Nephron (organoid): Measurements from ENCODE around the gene LKAAEAR1.

Experiments used
- H3K27ac Mint-ChIP-seq, 3 experiments: 2 replicates each; pipeline ENCODE4 v1.8.0; 2020; ENCODE audit warnings: mixed read lengths in 3 of 3, mild to moderate bottlenecking in 2 of 3, moderate library complexity in 1 of 3
- H3K27me3 Mint-ChIP-seq: 2 replicates; pipeline ENCODE4 v1.8.0; 2021; ENCODE audit warnings: low read depth, mild to moderate bottlenecking, moderate library complexity, mixed read lengths
- H3K36me3 Mint-ChIP-seq: 2 replicates; pipeline ENCODE4 v1.8.0; 2020; ENCODE audit warnings: low read depth, mixed read lengths
- H3K4me1 Mint-ChIP-seq: 2 replicates; pipeline ENCODE4 v1.8.0; 2020; ENCODE audit warnings: mixed read lengths
- H3K4me3 Mint-ChIP-seq, 3 experiments: 2 replicates each; pipeline ENCODE4 v1.8.0; 2020; ENCODE audit warnings: mild to moderate bottlenecking in 3 of 3, mixed read lengths in 3 of 3, moderate library complexity in 2 of 3
- H3K9me3 Mint-ChIP-seq: 2 replicates; pipeline ENCODE4 v1.8.0; 2020; ENCODE audit warnings: mixed read lengths
- TF ChIP-seq, protein P1 (sequence below), 3 experiments: fragments of 200-600 bp; sonication (generic); IDR thresholded peaks; one replicate each; pipeline ENCODE4 v1.5.0; 2021; ENCODE audit warnings: antibody characterized with exemption in 3 of 3; ENCODE audit not compliant: unreplicated experiment in 3 of 3

The LKAAEAR1 gene

DNA sequence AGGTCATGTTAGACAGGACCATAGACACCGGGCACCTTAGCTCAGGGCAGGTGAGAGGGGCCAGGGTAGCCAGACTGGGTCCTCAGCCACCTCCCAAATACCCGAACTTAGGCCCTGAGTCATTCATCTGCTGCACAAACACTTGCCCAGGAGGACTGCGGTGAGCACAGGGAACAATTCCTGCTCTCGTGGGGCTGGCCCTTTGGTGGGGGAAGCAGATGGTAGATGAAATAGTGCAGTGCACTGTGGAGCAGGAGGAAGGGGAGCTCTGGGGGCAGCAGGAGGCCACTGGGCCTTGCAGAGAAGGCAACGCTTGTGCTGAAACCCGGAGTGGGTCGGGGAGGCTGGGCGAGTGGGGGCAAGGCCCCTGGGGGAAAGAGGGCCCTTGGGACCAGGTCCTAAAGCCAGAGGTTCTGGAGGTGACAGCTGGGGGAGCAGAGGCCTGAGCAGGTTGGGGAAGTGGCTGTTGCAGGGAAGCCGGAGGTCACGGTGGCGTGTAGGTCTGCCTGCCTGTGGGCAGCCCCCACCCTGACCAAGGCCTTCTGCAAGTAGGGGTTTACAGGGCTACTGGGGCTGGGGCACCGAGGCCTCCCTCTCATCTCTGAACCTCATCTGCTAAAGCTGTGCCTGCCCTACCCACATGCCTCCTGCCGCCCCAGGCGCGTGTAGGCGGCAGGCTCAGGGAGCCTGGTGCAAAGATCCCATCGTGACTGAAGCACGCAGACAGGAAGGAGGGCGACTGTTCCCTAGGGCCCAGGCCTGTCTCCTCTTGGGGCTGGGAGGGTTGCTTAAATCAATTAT, 27.8 kb upstream of the LKAAEAR1 start:
- no peaks in the 10 kb centered on the region for H3K36me3 Mint-ChIP-seq
- peaks cover 17% of the 10 kb centered on the region for H3K27me3 Mint-ChIP-seq
- peaks cover 5% of the 10 kb centered on the region for H3K4me1 Mint-ChIP-seq
- no peaks in the 10 kb centered on the region for H3K9me3 Mint-ChIP-seq
- no peak overlapping the region for H3K27ac Mint-ChIP-seq
- TF ChIP-seq, protein P1, sequence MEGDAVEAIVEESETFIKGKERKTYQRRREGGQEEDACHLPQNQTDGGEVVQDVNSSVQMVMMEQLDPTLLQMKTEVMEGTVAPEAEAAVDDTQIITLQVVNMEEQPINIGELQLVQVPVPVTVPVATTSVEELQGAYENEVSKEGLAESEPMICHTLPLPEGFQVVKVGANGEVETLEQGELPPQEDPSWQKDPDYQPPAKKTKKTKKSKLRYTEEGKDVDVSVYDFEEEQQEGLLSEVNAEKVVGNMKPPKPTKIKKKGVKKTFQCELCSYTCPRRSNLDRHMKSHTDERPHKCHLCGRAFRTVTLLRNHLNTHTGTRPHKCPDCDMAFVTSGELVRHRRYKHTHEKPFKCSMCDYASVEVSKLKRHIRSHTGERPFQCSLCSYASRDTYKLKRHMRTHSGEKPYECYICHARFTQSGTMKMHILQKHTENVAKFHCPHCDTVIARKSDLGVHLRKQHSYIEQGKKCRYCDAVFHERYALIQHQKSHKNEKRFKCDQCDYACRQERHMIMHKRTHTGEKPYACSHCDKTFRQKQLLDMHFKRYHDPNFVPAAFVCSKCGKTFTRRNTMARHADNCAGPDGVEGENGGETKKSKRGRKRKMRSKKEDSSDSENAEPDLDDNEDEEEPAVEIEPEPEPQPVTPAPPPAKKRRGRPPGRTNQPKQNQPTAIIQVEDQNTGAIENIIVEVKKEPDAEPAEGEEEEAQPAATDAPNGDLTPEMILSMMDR (IDR thresholded peaks at IDR 0.05; ENCODE audit: unreplicated experiment in 3 of 3) = no peak
- no peak overlapping the region for H3K4me3 Mint-ChIP-seq

DNA sequence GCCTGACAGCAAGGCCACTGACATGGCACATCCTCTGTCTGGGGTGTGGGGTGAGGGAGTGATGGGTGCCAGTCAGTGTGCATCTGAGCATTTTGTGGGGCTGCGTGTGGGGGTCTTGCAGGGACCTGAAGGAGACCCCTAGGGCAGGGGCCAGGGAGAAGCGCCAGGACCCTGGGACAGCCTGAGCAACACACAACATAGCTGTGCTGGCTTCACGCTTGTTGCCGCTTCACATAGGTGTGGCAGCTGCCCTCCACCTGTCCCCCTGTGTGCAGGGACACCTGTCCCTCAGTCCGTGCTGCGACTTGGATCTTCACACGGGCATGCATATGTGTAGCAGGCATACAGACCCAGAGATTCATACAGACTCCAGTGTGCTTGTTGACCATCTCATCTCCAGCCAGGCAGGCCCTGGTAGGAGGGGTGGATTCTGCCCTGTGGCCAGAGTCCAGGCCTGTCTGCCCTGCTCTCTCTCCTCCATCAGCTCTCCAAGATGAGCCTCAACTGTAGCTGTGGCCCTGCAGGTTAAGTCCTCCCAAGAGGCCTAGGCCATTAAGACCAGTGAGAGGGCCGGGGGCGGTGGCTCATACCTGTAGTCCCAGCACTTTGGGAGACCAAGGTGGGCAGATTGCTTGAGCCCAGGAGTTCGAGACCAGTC, 26.3 kb upstream of the LKAAEAR1 start:
- TF ChIP-seq, protein P1 (IDR thresholded peaks at IDR 0.05; ENCODE audit: unreplicated experiment in 3 of 3) = no peak
- Mint-ChIP-seq H3K27ac (peak overlapping the region in 1 of 3 experiments; percentile 66), H3K9me3 (no peaks in the 10 kb centered on the region), H3K36me3 (no peaks in the 10 kb centered on the region), H3K27me3 (peaks cover 16% of the 10 kb centered on the region), H3K4me3 (no peak overlapping the region), H3K4me1 (peaks cover 5% of the 10 kb centered on the region)

DNA sequence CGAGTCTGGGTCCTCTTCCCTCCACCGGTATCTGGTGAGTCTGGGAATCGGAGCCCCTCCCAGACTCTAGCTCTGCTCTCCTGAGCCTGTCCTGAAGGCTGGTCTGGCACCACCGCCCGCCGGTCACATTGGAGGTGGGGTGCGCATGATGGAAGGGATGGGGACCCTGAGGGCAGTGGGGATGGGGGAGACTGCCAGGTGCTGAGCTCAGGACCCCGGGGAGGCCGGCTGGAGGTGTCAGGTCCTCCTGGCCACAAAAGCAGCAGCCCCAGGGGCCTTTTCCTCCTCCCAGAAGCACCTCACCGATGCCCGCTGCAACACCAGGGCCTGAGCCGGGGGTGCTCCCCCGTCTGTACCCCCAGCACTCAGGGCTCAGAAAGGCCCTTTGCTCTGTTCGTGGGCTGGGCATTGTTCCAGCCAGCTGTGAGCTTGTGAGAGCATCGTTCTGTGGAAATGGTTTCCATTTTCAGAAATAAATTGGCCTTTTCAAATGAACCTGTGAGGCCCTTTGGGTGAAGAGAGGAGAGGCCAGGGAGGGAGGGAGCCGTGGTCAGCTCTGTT, 25.7 kb upstream of the LKAAEAR1 start:
- TF ChIP-seq, protein P1 (IDR thresholded peaks at IDR 0.05; ENCODE audit: unreplicated experiment in 3 of 3) = no peak
- peaks cover 5% of the 10 kb centered on the region for H3K4me1 Mint-ChIP-seq
- H3K27ac Mint-ChIP-seq = peak overlapping the region in 1 of 3 experiments; percentile 66
- H3K9me3 Mint-ChIP-seq = no peaks in the 10 kb centered on the region
- peaks cover 13% of the 10 kb centered on the region for H3K27me3 Mint-ChIP-seq
- H3K4me3 Mint-ChIP-seq = no peak overlapping the region
- no peaks in the 10 kb centered on the region for H3K36me3 Mint-ChIP-seq

DNA sequence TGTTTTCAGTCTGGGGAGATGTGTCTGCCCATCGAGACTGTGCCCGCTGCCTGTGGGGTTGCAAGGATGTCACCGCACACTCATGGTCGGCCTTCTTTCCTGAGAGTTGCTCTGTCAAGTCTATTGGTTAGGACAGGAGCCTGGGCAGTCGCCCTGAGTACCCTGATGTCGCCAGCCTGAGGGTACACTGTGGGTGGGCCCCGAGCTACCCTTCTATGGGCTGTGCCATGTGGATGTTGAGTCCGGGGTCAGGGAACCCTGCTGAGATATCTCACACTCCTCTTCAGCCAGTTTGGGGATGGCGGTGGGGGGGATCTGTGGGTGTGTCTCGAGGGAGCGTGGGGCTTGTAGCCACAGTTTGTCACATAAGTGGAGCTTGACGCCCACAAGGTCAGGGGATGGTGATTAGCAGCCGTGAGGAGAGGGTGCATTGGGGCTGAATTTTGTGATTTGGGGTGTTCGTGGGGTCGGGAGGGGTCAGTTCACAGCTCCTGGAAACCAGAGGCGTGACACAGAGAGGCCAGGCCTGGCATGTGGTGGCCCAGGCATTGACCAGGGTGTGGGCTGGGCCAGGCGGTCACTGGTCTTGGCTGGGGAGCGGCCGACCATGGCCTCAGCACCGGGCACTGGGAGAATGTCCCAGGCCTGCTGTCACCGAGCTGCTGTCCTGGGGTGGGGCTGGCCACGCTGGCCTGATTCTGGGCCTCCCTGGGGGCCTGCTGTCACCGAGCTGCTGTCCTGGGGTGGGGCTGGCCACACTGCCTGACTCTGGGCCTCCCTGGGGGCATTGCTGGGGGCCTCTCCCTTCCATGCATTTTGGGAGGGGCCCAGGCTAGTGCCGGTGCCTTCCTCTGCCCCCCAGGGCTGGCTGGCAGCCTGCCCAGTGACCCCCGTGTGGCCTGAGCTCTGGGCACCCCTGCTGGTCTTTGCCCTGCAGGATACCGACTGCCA, 24.8 kb upstream of the LKAAEAR1 start:
- Mint-ChIP-seq H3K27ac (no peak overlapping the region), H3K9me3 (no peaks in the 10 kb centered on the region), H3K27me3 (peaks cover 16% of the 10 kb centered on the region), H3K36me3 (no peaks in the 10 kb centered on the region), H3K4me3 (no peak overlapping the region), H3K4me1 (peaks cover 5% of the 10 kb centered on the region)
- TF ChIP-seq, protein P1 (IDR thresholded peaks at IDR 0.05; ENCODE audit: unreplicated experiment in 3 of 3) = no peak

DNA sequence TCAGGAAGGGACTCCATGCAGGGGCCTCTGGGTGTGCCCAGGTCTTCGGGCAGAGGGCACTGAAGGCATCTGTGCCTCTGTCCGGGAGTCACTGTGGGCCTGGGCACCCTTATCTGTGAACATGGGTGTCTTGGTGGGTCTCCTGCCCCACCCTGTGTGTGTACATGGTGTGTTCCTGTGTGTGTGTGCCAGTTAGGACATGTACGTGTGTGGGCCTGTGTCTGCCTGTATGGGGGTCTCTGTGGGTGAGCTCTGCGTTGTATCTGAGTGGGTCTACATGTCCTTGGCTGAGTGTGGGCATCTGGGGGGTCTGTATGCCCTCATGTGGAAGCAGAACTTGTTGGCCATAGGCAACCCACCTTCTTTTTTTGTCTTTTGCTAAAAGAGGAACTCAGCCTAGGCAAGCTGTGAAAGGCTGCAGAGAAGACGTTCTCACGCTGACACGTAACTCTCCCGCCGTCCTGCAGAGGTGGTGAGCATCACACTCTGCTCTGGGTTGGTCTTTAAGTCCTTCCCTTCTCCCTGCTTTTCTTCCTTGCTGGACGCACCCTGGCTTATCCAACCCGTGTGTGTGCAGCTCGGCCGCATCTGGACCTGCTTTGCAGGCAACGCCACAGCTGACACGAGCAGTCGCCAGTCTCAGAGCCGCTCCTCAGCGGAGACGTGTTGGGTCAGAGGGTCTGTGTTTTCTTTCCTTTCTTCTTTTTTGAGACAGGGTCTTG, 23.7 kb upstream of the LKAAEAR1 start:
- H3K36me3 Mint-ChIP-seq = no peaks in the 10 kb centered on the region
- TF ChIP-seq, protein P1 (IDR thresholded peaks at IDR 0.05; ENCODE audit: unreplicated experiment in 3 of 3) = no peak
- H3K9me3 Mint-ChIP-seq = no peaks in the 10 kb centered on the region
- no peak overlapping the region for H3K4me3 Mint-ChIP-seq
- no peak overlapping the region for H3K27ac Mint-ChIP-seq
- H3K27me3 Mint-ChIP-seq = peaks cover 23% of the 10 kb centered on the region
- H3K4me1 Mint-ChIP-seq = peaks cover 5% of the 10 kb centered on the region
